Stimulated activated CD4-positive, alpha-beta T cell treated with anti-CD3 and anti-CD28 coated beads, Interleukin-15, amount 100 ng/mL, for 24 hours (primary cell): ENCODE results near the gene NNAT.
A peak's percentile ranks its signal among the peaks of the same experiment; 100 is the strongest.
"Not testable (repeated sequence)": the region's sequence is repeated elsewhere in the genome, so short reads cannot be mapped to it uniquely, and the experiment has no call there.

Source experiments
- DNase-seq: peaks from one replicate; pipeline ENCODE4 v3.0.0-alpha.2; 2020

The NNAT gene

GRCh38 chr20:37524859-37525708, 4.0 kb downstream of the NNAT start:
- peak; percentile 55 for DNase-seq

DNA sequence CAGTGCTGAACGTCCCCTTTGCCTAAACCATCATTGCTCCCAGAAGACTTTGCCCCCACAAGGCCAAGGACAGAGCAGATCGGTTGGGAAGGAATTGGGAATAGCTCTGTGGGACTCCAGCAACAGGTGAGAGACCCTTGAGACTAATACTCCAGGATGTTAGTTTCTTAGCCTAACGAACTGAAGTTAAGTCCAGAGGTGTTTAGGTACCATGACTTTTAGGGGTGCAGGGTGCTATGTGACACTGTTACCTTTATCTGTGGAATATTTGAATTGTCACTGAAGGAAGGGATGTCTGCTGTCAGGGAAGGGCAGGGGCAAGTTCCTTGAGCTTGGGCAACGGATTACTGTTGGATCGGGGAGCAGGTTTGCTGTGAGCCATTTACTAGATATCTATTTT, 4.8 kb downstream of the NNAT start:
- no peak for DNase-seq

- DNase-seq = no peak
Observed at GRCh38 chr20:37526238-37526838, 5.3 kb downstream of the NNAT start.

DNA sequence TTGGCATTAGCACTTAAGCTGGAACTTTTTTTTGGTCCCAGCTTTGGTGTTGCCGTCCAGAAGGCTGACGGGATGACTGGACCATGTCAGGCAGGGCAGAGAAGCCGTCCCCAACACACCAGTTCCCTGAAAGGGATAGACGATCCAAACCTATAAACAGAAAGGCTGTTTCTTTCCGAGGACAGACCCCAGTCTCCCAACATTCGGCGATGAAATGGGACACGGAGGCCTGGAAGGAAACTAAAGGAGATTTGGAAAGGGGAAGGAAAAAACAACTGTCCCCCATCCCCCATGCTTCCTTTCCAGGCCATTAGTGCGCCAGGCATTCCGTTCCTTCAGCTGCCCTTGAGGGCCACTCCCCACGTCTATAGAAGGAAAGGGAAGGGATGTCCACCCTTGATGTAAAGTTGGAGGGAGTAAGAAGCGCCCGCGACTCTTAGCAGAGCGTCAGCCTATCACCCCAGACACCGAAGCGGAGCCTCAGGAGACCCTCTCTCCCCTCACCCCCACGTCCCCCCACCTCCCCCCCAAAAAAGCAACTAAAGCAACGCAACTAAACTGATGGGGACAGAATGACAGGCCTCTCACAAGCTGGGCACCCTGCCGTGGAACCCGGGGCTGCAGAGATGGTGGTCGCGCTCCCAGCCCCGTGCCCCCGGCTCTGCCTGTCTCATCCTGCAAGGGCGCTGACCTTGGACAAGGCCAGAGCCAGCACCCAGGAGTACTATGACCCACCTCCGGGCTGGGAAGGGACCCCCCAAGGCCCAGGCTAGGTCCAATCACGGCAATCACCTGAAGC, 6.0 kb downstream of the NNAT start:
- no peak for DNase-seq

DNA sequence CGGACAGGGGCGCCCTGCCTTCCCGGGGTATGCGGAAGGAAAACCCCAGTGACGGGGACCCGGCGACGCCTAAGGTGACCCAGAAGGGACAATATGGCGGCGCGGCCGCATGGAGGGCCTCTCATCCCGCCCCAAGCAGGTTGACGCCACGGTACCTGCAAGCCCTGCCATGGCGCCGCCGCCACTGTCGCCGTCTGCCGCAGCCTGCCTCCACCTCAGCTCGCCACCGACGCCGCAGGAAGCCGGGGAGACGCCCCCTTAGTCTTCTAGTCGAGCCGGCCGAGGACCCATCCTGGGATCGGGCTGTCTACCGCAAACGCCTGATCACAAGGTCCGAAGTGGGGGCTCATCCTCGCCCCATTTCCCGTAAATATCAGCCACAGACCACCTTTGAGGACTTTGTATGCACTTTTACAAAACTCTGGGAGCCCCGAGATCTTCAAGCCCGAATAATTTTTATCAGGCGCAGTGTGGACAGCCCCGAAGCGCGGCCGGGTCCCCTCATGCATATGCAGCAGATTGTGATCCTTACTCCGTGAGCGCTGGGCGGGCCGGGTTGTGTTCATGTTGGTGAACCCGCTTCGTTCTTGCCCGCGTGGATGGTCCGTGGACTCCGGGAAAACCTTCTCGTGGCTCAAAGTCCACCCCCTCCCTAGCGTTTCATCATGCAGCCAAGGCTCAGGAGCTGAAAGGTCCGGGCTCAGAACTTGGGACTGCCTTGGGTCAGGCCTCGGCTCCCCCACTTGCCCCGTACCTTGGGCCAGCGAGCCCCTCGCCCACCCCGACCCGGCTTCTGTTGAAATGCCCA, 6.8 kb downstream of the NNAT start, which contains the start of gene BLCAP:
TSS of gene BLCAP (minus strand) at position 239 of the 808 bp plus-strand sequence. CDS start 8,702 bp downstream, outside the sequence.
- DNase-seq = peak; percentile 94

- no peak for DNase-seq
Observed at GRCh38 chr20:37528446-37529213, 7.6 kb downstream of the NNAT start.

DNA sequence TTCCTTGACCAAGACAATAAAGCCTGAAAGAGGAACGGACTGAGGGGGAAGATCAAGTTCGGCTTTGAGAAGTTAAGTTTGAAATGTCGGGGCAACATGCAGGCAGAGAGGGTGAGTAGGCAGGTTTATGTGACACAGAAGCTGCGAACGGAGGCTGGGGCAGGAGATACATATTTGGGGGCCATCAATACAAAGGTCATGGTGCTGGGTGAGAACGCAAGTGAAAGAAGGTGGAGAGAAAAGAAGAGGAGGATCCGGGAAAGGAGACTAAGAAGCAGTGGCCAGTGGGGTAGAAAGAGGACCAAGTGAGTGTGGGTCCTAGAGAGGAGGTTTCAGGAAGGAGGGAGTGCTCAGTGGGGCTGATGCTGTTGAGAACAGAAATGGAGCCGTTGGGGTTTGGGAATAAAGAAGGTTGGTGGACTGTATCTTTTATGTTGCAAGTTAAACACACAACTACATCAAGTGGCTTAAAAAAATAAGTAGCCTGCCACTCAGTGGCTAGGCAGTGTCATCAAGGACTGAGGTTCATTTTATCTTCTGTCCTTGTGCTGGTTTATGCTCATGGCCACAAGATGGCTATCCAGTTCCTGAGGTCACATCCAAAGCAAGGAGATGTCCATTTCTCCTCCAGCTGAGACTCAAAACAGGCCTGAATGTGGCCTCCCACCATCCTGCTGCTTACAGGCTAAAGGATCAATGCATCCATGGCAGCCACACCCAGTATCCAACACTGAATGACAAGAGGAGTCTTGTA, 8.3 kb downstream of the NNAT start:
- no peak for DNase-seq

- no peak for DNase-seq
Observed at GRCh38 chr20:37529968-37530600, 9.0 kb downstream of the NNAT start.

DNA sequence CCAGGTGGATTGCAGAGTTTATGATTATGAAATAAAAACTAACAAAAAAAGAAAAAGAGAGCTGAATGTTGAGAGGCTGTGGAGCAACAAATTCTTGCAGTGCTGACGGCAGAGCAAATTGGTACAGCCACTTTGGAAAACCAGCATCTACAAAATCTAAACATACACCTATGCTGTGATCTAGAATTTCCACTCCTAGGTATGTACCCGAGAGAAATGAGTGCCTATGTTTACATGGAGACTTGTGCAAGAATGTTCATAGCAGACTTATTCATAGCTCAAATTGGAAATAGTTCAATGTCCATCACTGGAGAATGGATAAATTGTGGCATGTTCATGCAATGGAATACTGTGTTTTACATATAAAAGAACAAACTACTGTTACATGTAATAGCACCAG, 9.6 kb downstream of the NNAT start:
- no peak for DNase-seq

DNA sequence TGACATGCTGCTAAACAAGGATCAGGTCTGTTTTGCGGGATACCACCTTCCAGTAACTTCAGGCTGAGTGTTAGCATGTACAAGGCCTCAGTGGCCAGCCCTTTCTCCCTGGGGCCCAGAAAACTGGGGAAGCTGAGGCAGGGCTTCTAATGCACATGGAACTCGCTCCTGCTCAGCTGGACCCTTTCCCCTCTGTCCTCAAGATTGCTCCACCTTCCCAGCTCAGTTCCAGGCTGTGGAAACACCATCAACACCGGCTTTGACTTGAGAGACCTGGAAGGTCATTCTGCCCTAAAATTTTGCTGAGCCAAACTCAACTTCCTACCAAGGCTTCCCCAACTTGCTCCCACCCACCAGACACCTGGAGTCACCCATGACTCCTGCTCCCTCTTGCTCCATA, 10.8 kb downstream of the NNAT start:
- no peak for DNase-seq

- no peak for DNase-seq
Observed at GRCh38 chr20:37533154-37533715, 12.2 kb downstream of the NNAT start.

- peak; percentile 39 for DNase-seq
Observed at GRCh38 chr20:37534401-37535157, 13.5 kb downstream of the NNAT start.

DNA sequence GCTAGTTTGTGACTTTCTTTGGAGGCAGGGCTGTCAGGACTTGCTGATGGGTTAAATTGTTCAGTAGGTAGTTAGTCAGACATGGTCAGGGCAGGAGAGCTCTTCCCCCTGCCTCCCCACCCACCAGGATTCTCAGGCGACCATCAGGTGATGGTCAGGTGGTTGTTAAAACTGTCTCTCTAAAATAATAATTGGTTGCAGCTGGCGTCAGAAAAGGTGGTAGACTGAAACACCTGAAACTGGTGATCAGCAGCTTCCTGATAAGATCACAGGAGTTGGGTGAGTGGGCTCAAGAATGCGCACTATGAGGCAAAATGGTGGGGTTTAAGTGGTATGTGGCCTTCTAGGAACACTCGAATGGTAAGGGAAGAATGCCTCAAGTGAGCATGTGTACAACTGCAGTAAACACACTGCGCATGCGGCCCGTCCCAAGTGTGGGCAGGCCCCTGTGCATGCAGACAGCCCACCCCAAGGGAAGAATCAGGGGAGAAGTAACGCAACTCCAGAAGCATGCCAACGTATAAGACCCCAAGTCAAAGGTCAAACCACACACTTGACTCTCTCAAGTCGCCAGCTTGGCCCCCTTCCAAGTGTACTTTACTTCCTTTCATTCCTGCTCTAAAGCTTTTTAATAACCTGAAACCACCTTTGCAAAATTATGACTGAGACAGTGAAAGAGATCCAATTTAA, 14.5 kb downstream of the NNAT start:
- DNase-seq = no peak

GRCh38 chr20:37537505-37537904, 16.5 kb downstream of the NNAT start:
- DNase-seq = no peak

- no peak for DNase-seq
Observed at GRCh38 chr20:37538003-37538402, 17.0 kb downstream of the NNAT start.

- DNase-seq = no peak
Observed at GRCh38 chr20:37539424-37539823, 18.4 kb downstream of the NNAT start.

- DNase-seq = no peak
Observed at GRCh38 chr20:37540001-37540400, 19.0 kb downstream of the NNAT start.

GRCh38 chr20:37540838-37541237, 19.8 kb downstream of the NNAT start:
- DNase-seq = not testable (repeated sequence)

GRCh38 chr20:37541326-37541725, 20.3 kb downstream of the NNAT start:
- DNase-seq = no peak
